ENCODE data around the gene CDHR4. TPM values are rescaled to one million over a fixed set of nuclear protein-coding genes. Genes with fewer than 3 reads are reported as not detected.

The CDHR4 gene
- total and polyA plus RNA-seq, 2 of the 8 experiments (the other 6 are each of a cell fraction or from before 2014, with no cell fraction given): 0.50 to 0.60 TPM

GRCh38 chr3:49769926-49770325 lies 29.7 kb downstream of the CDHR4 start (continued):
- no peak for TF ChIP-seq ZNF274 (IDR thresholded peaks at IDR 0.05; ENCODE audit: borderline replicate concordance, extremely low read depth, low read length)
- TF ChIP-seq, protein P1, sequence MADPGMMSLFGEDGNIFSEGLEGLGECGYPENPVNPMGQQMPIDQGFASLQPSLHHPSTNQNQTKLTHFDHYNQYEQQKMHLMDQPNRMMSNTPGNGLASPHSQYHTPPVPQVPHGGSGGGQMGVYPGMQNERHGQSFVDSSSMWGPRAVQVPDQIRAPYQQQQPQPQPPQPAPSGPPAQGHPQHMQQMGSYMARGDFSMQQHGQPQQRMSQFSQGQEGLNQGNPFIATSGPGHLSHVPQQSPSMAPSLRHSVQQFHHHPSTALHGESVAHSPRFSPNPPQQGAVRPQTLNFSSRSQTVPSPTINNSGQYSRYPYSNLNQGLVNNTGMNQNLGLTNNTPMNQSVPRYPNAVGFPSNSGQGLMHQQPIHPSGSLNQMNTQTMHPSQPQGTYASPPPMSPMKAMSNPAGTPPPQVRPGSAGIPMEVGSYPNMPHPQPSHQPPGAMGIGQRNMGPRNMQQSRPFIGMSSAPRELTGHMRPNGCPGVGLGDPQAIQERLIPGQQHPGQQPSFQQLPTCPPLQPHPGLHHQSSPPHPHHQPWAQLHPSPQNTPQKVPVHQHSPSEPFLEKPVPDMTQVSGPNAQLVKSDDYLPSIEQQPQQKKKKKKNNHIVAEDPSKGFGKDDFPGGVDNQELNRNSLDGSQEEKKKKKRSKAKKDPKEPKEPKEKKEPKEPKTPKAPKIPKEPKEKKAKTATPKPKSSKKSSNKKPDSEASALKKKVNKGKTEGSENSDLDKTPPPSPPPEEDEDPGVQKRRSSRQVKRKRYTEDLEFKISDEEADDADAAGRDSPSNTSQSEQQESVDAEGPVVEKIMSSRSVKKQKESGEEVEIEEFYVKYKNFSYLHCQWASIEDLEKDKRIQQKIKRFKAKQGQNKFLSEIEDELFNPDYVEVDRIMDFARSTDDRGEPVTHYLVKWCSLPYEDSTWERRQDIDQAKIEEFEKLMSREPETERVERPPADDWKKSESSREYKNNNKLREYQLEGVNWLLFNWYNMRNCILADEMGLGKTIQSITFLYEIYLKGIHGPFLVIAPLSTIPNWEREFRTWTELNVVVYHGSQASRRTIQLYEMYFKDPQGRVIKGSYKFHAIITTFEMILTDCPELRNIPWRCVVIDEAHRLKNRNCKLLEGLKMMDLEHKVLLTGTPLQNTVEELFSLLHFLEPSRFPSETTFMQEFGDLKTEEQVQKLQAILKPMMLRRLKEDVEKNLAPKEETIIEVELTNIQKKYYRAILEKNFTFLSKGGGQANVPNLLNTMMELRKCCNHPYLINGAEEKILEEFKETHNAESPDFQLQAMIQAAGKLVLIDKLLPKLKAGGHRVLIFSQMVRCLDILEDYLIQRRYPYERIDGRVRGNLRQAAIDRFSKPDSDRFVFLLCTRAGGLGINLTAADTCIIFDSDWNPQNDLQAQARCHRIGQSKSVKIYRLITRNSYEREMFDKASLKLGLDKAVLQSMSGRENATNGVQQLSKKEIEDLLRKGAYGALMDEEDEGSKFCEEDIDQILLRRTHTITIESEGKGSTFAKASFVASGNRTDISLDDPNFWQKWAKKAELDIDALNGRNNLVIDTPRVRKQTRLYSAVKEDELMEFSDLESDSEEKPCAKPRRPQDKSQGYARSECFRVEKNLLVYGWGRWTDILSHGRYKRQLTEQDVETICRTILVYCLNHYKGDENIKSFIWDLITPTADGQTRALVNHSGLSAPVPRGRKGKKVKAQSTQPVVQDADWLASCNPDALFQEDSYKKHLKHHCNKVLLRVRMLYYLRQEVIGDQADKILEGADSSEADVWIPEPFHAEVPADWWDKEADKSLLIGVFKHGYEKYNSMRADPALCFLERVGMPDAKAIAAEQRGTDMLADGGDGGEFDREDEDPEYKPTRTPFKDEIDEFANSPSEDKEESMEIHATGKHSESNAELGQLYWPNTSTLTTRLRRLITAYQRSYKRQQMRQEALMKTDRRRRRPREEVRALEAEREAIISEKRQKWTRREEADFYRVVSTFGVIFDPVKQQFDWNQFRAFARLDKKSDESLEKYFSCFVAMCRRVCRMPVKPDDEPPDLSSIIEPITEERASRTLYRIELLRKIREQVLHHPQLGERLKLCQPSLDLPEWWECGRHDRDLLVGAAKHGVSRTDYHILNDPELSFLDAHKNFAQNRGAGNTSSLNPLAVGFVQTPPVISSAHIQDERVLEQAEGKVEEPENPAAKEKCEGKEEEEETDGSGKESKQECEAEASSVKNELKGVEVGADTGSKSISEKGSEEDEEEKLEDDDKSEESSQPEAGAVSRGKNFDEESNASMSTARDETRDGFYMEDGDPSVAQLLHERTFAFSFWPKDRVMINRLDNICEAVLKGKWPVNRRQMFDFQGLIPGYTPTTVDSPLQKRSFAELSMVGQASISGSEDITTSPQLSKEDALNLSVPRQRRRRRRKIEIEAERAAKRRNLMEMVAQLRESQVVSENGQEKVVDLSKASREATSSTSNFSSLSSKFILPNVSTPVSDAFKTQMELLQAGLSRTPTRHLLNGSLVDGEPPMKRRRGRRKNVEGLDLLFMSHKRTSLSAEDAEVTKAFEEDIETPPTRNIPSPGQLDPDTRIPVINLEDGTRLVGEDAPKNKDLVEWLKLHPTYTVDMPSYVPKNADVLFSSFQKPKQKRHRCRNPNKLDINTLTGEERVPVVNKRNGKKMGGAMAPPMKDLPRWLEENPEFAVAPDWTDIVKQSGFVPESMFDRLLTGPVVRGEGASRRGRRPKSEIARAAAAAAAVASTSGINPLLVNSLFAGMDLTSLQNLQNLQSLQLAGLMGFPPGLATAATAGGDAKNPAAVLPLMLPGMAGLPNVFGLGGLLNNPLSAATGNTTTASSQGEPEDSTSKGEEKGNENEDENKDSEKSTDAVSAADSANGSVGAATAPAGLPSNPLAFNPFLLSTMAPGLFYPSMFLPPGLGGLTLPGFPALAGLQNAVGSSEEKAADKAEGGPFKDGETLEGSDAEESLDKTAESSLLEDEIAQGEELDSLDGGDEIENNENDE (IDR thresholded peaks at IDR 0.05; ENCODE audit: insufficient replicate concordance, low read length): no peak
- TF ChIP-seq FOSL1 (IDR thresholded peaks at IDR 0.05; ENCODE audit: insufficient read depth, low read depth, low read length): no peak
- no peak for TF ChIP-seq SIN3A (conservative IDR thresholded peaks at IDR 0.05 in 1 of 2, IDR thresholded peaks at IDR 0.05 in 1 of 2; ENCODE audit: low read depth in 1 of 2, low read length in 2 of 2)
- no peak for TF ChIP-seq RXRA (IDR thresholded peaks at IDR 0.05; ENCODE audit: insufficient read depth, low read depth, low read length)
